ENCODE measurements around the gene TENM4. TPM values are rescaled to one million over a fixed set of nuclear protein-coding genes. Genes with fewer than 3 reads are reported as not detected.

TENM4 gene
- polyA plus RNA-seq, 5 donors = 3.1 to 6.2 (median 3.7) TPM

DNA sequence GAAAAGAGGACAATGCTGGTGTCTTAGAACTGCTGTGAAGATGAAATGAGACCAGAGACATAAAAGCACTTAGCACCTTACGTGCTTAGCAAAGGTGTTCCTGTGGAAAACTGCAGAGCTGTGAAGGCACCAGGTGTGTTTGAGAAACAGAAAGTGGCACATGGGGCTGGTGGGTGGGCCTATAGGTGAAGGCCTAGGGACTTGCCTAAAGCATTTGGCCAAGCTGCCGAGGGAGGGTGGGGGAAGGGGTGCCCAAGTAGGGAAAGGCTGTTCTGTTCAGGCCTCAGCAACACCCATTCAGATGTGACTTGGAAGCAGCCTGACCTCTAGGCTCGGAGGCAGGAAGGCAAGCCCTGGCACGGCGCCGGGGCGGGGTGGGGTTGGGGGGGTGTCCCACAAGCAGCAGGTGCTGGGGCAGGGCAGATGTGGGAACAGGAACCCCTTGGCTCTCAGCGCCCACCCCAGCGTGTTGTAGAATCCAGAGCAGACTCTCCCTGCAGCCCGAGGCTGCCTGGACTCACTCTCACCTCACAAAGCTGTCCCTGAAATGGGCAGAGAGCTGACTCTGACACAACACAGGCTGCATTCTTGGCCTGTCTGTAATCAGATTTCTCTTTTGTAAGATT, 499.5 kb downstream of the TENM4 start:
- DNase-seq = peak; percentile 71 to 77

DNA sequence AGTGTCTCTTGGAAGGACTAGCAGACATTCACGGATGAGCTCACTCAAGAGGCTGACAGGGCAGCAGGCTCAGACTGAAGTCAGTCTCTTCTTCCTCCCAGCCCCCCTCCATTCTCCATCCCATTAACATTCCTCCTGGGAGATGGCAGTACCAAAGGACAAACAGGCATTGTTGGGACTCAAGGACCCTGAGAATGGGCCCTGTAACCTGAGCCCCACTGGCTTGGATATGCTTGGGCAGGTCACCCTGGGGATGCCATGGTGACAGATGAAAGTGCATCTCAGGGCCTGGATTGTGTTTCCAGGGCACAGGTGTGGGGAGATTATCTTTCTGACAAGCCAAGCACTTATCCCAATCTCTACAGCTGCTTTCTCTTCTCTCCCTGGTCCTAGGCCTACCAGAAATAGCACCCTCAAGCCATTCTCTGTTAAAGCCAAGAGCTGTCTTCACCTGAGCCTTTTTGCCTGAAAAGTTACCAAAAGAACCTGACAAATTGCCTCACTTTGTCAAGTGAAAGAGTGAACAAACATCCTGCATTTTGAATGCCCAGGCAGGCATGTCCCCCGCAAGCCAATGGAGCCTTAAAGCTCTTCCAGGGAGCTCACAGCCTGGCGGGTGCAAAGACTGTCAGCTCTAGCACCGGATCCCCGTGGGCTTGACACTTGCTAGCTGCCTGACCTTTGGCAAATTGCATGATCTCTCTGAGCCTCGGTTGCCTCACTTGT, 500.2 kb downstream of the TENM4 start:
- no peak for DNase-seq

GRCh38 chr11:78938971-78939370, 501.9 kb downstream of the TENM4 start:
- no peak for DNase-seq

DNA sequence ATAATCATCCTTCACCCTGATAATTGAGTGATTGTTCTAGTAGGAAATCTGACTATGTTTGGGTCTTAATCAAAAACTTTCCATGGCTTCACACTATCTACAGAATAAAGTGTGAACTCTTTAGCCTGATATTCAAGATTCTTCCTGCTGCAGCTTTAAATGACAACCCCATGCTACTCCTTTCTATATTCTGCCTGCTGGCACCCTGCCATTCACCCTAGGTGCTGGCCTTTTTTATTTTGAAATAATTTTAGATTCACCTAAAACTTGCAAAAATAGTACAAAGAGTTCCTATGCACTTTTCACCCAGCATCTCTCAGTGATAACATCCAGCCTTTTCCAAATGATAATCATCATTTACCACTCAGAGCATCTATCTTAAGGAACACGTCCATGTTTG, 502.8 kb downstream of the TENM4 start:
- DNase-seq = no peak

DNA sequence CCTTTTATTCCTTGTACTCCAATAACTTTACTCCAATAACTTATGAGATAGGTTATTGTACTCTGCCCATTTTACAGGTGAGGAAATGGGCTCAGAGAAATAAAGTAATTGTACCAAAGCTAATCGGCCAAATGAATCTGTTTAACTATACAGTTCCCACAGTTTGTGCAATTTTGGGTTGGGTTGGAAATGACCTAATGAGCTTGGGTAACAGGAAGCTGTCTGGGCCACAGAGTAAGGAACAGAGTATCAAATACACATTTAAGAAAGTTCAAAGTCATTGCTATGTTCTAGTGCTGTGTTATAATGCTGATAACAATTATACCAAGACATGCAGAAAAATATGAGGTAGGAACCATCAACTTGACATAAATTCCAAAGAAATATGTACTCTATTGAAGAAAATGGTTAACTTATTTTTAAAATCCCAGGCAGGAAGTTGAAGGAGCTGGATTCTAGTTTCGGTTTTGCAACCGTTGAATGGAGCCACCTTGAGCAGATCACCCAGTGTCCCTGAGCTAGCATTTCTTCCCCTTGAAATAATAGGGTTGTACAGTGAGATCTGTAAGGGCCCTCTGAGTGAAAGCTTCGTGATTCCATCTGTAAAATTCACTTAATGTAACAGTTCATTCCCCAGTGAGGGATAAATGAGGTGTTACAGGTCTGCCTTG, 505.3 kb downstream of the TENM4 start:
- no peak for DNase-seq

GRCh38 chr11:78933350-78933749, 507.5 kb downstream of the TENM4 start:
- DNase-seq = no peak

DNA sequence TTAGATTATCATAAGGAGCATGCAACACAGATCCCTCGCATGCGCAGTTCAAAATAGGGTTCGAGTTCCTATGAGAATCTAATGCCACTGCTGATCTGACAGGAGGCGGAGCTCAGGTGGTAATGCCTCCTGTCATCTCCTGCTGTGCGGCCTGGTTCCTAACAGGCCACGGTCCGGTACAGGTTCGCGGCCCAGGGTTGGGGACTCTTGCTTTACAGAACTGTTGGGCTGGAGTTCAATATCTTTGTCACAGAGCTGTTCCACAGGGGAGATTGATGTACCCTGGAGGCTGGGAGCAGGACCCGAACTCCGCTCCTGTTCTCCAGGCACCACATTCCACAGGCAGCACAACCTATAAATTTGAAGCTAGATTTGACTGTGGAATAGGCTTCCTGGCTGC, 508.1 kb downstream of the TENM4 start:
- DNase-seq = no peak

DNA sequence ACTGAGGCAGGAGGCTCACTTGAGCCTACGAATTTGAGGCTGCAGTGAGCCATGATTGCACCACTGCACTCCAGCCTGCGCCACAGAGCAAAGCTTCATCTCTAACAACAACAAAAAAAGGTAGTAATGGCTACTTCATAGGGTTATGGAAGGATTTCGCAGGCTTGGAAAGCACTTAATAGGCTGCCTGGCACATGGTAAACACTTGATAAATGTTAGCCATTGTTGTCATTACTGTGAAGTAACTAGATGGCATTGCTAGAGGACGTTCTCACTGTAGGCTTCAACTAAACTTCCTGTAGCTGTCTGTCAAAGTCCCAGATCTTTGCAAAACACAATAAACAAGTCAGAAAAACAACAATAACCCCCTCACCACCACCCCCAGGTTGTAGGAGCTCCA, 508.9 kb downstream of the TENM4 start:
- no peak for DNase-seq

DNA sequence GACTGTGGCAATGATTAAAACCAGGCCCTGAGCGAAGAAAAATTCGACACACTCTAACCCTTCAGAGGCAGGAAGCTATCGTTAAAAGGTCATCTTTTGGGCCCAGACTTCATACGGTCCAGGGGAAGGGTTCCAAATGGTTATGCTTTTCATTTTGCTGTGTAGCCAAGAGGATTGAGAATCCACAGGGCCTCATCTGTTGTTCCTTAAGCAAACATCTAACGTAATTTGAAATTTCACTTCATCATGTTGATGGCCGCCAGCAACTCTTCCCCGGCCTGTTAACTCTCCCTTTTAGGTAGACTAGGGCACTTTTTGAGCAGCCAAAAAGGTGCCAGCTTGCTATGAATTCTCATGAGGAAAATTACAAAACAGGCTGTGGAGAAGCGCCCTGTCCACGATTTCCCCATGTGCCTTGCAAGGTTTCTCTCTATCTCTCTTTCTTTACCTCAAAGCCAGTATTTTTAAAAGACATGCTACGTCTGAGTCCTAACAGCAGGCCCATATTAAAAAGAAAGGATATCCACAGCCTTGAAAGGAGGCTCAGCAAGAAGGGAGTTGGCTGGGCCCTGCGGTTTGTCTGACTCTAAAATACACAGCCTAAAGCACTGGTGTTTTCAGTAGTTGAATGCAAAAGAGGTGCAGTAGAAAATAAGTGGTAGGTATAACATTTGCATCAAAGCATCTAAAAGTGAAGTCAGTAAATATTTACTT, 509.9 kb downstream of the TENM4 start:
- no peak for DNase-seq

- no peak for DNase-seq
These were observed 511.0 kb downstream of the TENM4 start for GRCh38 chr11:78929906-78930220.

DNA sequence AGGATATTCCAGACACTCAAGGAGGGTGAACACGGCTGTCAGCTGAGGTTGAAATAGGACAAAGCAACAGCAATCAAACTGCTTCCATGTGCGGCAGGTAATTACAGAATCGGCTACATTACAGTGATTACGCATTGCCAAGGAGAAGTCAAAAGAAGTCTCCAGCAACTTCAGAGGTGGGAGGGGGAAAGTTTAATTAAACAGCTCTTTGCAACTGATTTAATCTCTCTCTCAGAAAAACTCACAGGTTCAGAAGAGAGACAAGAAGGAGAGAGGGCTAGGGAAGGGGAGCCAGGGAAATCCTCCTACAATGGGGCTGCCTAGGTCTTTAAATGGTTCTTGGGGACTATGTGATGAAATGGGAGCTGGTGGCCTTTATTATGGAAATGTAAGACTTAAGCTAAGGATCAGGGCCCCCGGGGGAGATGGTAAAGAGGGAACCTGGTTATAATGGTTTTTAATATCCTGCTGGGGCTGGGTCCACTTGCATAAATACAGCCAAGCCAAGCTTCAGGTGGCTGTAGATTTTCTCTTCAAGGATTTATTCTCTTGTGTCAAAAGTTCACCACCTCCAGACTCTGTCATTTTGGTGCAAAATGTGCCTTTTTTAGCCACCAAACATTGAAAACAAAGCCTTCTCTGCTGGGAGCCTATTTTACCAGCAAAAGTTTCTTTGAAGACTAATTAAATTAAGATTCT, 511.5 kb downstream of the TENM4 start:
- no peak for DNase-seq

GRCh38 chr11:78927511-78927910, 513.3 kb downstream of the TENM4 start:
- no peak for DNase-seq

- DNase-seq = no peak
These were observed 514.0 kb downstream of the TENM4 start for GRCh38 chr11:78926633-78927338.

- DNase-seq = no peak
These were observed 515.4 kb downstream of the TENM4 start for GRCh38 chr11:78925387-78925786.

DNA sequence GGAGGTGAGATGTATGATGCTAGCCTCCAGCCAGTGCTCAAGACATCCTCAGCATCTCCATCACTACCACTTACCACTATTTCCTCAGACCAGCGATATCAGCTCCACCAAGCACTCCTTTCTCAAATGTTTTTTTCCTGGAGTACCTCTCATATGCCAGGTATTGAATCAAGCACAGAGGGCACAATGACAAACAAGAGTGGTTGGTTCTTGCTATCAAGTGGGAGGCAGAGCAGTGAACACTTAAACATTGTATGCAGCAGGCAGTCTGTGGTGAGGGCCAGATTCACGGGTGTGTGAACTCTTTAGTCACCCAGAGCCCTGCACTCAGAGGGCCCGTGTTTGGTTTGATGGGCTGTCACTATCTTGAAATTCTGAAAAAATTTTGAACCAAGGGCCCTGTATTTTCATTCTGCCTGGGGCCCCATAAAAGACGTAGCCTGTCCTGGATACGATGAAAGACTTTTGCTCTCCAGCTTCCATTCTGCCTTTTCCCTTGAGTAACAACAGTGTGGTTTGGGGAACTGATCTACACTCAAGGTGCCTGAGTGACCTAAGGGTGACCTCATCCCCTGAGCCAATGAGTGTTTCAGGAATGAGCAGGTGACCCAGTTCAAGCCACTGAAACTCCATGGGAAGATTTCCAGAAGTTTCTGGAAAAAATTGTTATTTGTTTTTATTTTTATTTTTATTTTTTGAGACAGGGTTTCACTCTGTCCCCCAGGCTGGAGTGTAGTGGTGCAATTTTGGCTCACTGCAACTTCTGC, 517.8 kb downstream of the TENM4 start:
- no peak for DNase-seq

DNA sequence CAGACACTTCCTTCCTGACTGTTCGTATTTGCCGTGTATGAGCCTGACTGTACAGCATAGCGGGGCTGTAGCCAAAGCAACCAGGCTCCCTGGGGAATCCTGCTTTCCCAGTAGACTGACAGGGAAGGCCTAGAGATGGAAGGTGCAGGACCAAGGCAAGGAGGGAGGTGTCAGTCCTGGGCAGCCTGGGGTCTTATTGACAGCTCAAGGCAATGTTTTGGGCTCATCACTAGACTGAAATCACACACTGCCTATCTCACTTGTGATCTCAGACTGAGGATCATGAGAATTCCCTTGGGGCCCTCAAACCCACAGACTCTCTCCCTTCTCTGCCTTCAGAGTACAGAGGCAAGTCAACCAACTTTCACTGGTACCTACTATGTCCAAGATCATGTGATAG, 519.3 kb downstream of the TENM4 start:
- DNase-seq = no peak

GRCh38 chr11:78920329-78920728, 520.5 kb downstream of the TENM4 start:
- DNase-seq = no peak

- no peak for DNase-seq
These were observed 524.1 kb downstream of the TENM4 start for GRCh38 chr11:78916759-78917158.

- no peak for DNase-seq
These were observed 526.3 kb downstream of the TENM4 start for GRCh38 chr11:78914503-78914902.

DNA sequence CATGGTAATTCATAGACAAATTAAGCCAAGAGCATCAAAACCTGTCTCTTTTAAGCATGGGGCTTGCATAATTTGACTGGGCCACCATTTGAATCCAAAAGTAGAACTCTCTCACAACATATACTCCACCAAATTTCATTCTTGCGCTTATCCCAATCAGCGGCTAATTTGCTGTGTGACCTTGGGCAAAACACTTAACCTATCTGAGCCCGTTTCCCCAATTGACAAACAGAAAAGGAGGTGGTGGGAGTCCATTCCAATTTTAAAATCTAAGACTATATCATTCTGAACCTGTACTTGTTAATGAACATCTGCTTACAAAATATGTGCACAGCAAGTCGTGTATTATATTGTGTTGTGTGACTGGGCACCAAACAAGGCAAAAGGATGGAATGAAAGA, 528.1 kb downstream of the TENM4 start:
- no peak for DNase-seq

DNA sequence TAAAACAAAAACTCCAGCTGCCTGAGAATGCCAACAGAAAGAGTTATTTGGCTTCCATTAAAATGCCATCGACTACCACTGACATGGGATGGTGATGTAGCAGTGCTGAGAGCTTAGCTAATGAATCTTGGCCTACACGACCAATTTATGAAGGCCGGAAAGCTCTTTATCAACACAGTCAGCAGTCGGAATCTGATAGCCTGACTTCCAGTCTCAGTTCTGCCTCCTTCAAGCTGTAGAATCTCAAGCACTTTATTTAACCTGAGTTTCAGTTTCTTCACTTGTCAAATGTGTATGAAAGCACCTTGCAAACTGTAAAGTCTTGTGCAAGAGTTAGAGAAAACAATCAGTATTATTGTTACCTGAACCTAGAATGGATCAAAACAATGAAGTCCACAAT, 530.5 kb downstream of the TENM4 start:
- DNase-seq = no peak

Data from right lung (tissue), 5 donors.